Cardiac fibroblast (primary cell): ENCODE measurements around the gene XRCC1.

Source experiments
- DNase-seq, 2 donors: peaks; one replicate each; pipeline versions ENCODE4 v3.0.0 to v3.0.0-alpha.2; 2010; ENCODE audit warnings: low read depth in 2 of 2
- H3K4me3 ChIP-seq, 2 donors: replicated peaks in 1 of 2; 1 replicate in 1 of 2; 2 replicates in 1 of 2; pipeline ENCODE4 v1.5.1; 2011; ENCODE audit warnings: low read depth in 2 of 2, low read length in 2 of 2, mild to moderate bottlenecking in 2 of 2, moderate library complexity in 1 of 2
- CTCF ChIP-seq: IDR thresholded peaks from one replicate; pipeline ENCODE4 v1.5.1; 2011; ENCODE audit warnings: low read depth, mild to moderate bottlenecking, low read length, inconsistent platforms

Gene XRCC1

DNA sequence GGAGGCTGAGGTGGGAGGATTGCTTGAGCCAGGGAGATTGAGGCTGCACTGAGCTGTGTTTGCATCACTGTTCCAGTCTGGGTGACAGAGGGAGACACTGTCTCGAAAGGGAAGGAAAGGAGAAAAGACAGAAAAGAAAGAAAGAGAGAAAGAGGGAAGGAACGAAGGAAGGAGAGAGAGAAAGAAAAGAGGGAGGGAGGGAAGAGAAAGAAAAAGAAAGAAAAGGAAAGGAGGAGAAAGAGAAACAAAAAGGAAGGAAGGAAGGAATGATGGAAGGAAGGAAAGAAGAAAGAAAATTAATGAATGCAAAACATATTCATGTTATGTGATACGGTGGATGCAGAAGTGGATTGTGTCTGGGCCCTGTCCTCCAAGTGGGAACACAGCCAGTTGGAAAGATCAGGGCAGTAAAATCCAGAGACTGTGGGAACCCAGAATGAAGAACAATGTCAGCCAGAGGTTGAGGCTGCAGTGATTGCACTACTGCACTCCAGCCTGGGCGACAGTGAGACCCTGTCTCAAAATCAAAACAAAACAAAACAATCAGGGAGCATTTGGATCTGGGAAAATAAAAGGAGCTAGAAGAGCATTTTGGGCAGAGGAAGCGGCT, 77.0 kb downstream of the XRCC1 start:
- no peak overlapping the region for H3K4me3 ChIP-seq
- no peak for TF ChIP-seq CTCF
- no peak for DNase-seq

- no peak overlapping the region for H3K4me3 ChIP-seq
- DNase-seq = no peak
- TF ChIP-seq CTCF = no peak
These were observed 78.4 kb downstream of the XRCC1 start for GRCh38 chr19:43496960-43497359.

DNA sequence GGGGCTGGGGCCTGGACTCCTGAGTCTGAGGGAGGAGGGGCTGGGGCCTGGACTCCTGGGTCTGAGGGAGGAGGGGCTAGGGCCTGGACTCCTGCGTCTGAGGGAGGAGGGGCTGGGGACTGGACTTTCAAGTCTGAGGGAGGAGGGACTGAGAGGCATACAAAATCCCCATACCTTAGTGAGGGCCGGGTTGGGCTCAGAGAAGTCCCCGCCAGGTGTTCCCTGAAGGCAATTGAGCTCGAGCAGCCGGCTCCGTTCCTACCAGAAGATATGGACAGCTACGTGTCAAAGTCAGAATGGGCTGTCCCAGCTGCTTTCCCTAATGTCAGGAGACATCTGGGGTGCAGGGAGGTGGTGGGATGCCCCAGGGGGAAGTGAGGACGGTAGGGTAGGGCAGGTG, 80.2 kb downstream of the XRCC1 start:
- H3K4me3 ChIP-seq = no peak overlapping the region
- TF ChIP-seq CTCF = no peak
- DNase-seq = no peak
